Activated CD8-positive, alpha-beta T cell treated with anti-CD3 and anti-CD28 coated beads for 36 hours (primary cell): ENCODE data around the gene ZNF558. TPM values are rescaled to one million over a fixed set of nuclear protein-coding genes. Genes with fewer than 3 reads are reported as not detected.

Experiments
- ATAC-seq: fragments of 200-7000 bp; cut with Tn5 transposase; one replicate; pipeline ENCODE4 v1.10.0; 2021; ENCODE audit warnings: mild to moderate bottlenecking, moderate library complexity
- CTCF ChIA-PET: fragments of 350-600 bp; sonication (Branson Sonifier 250); formaldehyde crosslinking; loops from one replicate; lab custom pipeline; 2021; ENCODE audit warnings: antibody characterized with exemption; lab: Charles Lee
- POLR2A ChIA-PET: fragments of 350-600 bp; sonication (Branson Sonifier 250); formaldehyde crosslinking; loops from one replicate; lab custom pipeline; 2021; ENCODE audit warnings: antibody characterized with exemption; lab: Charles Lee
- DNase-seq: peaks from one replicate; pipeline ENCODE4 v3.0.0-alpha.2; 2020
- H3K27ac Mint-ChIP-seq: one replicate; pipeline ENCODE4 v1.8.0; 2021; ENCODE audit warnings: mild to moderate bottlenecking, mixed read lengths
- H3K27me3 Mint-ChIP-seq: one replicate; pipeline ENCODE4 v1.8.0; 2021; ENCODE audit warnings: mixed read lengths
- H3K36me3 Mint-ChIP-seq: one replicate; pipeline ENCODE4 v1.8.0; 2021; ENCODE audit warnings: low read depth, mixed read lengths
- H3K4me1 Mint-ChIP-seq: one replicate; pipeline ENCODE4 v1.8.0; 2021; ENCODE audit warnings: low read depth, mixed read lengths
- H3K4me3 Mint-ChIP-seq: one replicate; pipeline ENCODE4 v1.8.0; 2021; ENCODE audit warnings: mild to moderate bottlenecking, moderate library complexity, mixed read lengths
- H3K9me3 Mint-ChIP-seq: one replicate; pipeline ENCODE4 v1.8.0; 2021; ENCODE audit warnings: mixed read lengths
- intact Hi-C: fragments of 100-400 bp; cut with micrococcal nuclease; formaldehyde crosslinking; loops from one replicate; pipeline ENCODE4 v1.10.0; 2022
- total RNA-seq, 2 experiments: library from RNA; stranded (reverse); gene quantifications; one replicate each; pipeline ENCODE4 v1.2.3, GENCODE V29; 2021
- TF ChIP-seq, protein P1 (sequence below): fragments of 200-600 bp; IDR thresholded peaks from one replicate; pipeline ENCODE4 v1.8.0; 2022; ENCODE audit warnings: antibody characterized with exemption, mild to moderate bottlenecking

The ZNF558 gene
- total RNA-seq, 2 experiments from 2014 or later: 31.3 to 35.3 TPM

- intact Hi-C loops: no loop called here
- DNase-seq (no peak), ATAC-seq (no peak)
- H3K4me3 Mint-ChIP-seq: no peak overlapping the region
- peaks cover 52% of the 10 kb centered on the region for H3K36me3 Mint-ChIP-seq
- TF ChIP-seq, protein P1, sequence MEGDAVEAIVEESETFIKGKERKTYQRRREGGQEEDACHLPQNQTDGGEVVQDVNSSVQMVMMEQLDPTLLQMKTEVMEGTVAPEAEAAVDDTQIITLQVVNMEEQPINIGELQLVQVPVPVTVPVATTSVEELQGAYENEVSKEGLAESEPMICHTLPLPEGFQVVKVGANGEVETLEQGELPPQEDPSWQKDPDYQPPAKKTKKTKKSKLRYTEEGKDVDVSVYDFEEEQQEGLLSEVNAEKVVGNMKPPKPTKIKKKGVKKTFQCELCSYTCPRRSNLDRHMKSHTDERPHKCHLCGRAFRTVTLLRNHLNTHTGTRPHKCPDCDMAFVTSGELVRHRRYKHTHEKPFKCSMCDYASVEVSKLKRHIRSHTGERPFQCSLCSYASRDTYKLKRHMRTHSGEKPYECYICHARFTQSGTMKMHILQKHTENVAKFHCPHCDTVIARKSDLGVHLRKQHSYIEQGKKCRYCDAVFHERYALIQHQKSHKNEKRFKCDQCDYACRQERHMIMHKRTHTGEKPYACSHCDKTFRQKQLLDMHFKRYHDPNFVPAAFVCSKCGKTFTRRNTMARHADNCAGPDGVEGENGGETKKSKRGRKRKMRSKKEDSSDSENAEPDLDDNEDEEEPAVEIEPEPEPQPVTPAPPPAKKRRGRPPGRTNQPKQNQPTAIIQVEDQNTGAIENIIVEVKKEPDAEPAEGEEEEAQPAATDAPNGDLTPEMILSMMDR: no peak
- no peaks in the 10 kb centered on the region for H3K9me3 Mint-ChIP-seq
- ChIA-PET POLR2A (no interaction called here), CTCF (no interaction called here)
- no peaks in the 10 kb centered on the region for H3K27me3 Mint-ChIP-seq
- no peak overlapping the region for H3K27ac Mint-ChIP-seq
- peaks cover 18% of the 10 kb centered on the region for H3K4me1 Mint-ChIP-seq
These were observed 4.8 kb downstream of the ZNF558 start for GRCh38 chr19:8827277-8827676.

DNA sequence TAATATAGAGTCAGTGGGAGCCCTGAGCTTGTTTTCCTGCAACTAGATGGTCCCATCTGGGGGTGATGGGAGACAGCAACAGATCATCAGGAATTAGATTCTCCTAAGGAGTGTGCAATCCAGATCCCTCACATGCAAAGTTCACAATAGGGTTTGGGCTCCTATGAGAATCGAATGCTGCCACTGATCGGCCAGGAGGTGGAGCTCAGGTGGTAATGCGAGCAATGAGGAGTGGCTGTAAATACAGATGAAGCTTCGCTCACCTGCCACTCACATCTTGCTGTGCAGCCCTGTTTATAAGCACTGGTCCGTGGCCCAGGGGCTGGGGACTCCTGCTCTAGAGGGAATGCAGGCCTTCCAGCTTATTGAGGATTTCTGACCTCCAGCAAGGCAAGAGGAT lies 5.7 kb downstream of the ZNF558 start:
- ATAC-seq: no peak
- Mint-ChIP-seq H3K4me3 (no peak overlapping the region), H3K9me3 (no peaks in the 10 kb centered on the region), H3K27ac (no peak overlapping the region), H3K27me3 (no peaks in the 10 kb centered on the region), H3K36me3 (peaks cover 61% of the 10 kb centered on the region), H3K4me1 (peaks cover 16% of the 10 kb centered on the region)
- no peak for DNase-seq
- intact Hi-C loops: no loop called here
- POLR2A ChIA-PET: no interaction called here
- CTCF ChIA-PET: no interaction called here
- TF ChIP-seq, protein P1: no peak

DNA sequence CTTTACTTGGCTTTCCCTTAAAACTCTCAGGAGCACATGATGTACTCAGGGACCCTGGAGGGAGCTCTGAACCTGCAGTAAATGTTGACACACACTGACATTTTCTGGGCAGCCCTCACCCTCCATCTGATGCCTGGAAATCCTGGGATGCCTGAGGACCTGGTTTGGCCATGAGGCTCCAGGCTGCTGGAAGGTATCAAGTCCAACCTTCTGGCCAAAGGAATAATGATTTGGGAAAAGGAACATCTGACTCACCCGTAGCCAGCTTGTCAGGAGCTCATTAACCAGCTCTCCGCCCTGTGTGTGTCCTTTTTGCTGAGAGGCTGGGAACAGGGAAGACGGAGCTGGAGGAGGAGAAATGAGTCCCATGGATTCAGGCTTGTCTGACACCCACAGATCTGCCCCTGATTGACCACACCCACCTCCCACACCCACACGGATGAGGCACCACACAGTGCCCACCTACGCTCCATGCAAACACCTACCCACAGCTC lies 10.3 kb downstream of the ZNF558 start:
- peaks cover 86% of the 10 kb centered on the region for H3K36me3 Mint-ChIP-seq
- no peak for ATAC-seq
- peaks cover 17% of the 10 kb centered on the region for H3K9me3 Mint-ChIP-seq
- CTCF ChIA-PET: no interaction called here
- no peak overlapping the region for H3K4me3 Mint-ChIP-seq
- H3K27me3 Mint-ChIP-seq: no peaks in the 10 kb centered on the region
- no peak for DNase-seq
- POLR2A ChIA-PET: no interaction called here
- TF ChIP-seq, protein P1: no peak
- intact Hi-C loops: no loop called here
- H3K4me1 Mint-ChIP-seq: no peaks in the 10 kb centered on the region
- H3K27ac Mint-ChIP-seq: no peak overlapping the region

DNA sequence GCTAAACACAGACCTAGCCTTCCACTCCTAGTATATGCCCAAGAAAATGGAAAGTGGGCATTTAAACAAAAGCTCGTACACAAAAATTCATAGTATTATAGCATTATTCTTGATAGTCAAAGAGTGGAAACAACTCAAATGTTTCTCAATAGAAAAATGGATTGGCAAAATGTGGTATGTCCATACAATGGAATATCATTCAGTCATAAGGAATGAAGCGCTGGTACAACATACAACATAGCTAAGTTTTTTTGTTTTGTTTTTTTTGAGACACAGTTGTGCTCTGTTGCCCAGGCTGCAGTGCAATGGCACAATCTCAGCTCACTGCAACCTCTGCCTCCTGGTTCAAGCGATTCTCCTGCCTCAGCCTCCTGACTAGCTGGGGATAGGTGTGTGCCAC lies 11.9 kb downstream of the ZNF558 start:
- intact Hi-C loops: no loop called here
- CTCF ChIA-PET: no interaction called here
- TF ChIP-seq, protein P1: no peak

GRCh38 chr19:8815780-8816179 lies 16.3 kb downstream of the ZNF558 start:
- DNase-seq (no peak), ATAC-seq (no peak)
- Mint-ChIP-seq H3K36me3 (peaks cover 99% of the 10 kb centered on the region), H3K4me3 (no peak overlapping the region), H3K4me1 (no peaks in the 10 kb centered on the region), H3K9me3 (peaks cover 66% of the 10 kb centered on the region), H3K27ac (no peak overlapping the region), H3K27me3 (no peaks in the 10 kb centered on the region)
- CTCF ChIA-PET: no interaction called here
- intact Hi-C loops: no loop called here
- POLR2A ChIA-PET: no interaction called here
- TF ChIP-seq, protein P1: no peak

More for the DNA sequence above, 11.9 kb downstream of the ZNF558 start:
- H3K4me3 Mint-ChIP-seq: no peak overlapping the region
- no peak overlapping the region for H3K27ac Mint-ChIP-seq
- DNase-seq: no peak
- peaks cover 29% of the 10 kb centered on the region for H3K9me3 Mint-ChIP-seq
- H3K4me1 Mint-ChIP-seq: no peaks in the 10 kb centered on the region
- POLR2A ChIA-PET: no interaction called here
- peaks cover 97% of the 10 kb centered on the region for H3K36me3 Mint-ChIP-seq
- no peak for ATAC-seq
- H3K27me3 Mint-ChIP-seq: no peaks in the 10 kb centered on the region
